HepG2 (cell line): ENCODE results near the gene CDC26. TPM values are rescaled to one million over a fixed set of nuclear protein-coding genes. Genes with fewer than 3 reads are reported as not detected.

Experiments used
- ATAC-seq: fragments of 200-7000 bp; cut with Tn5 transposase; 3 replicates; pipeline ENCODE4 v1.9.1; 2020; ENCODE audit warnings: mild to moderate bottlenecking, moderate library complexity
- BruUV-seq: library from RNA; stranded (reverse); fragments of 400-500 nt; replicated peaks from 2 replicates; lab custom pipeline; 2021; lab: Mats Ljungman, UMichigan
- CTCF ChIA-PET: fragments of 300-600 bp; formaldehyde crosslinking; extraction: SDS; loops from one replicate; lab custom pipeline; 2021; ENCODE audit warnings: low total read pairs, inconsistent platforms, low intra/inter-chr PET ratio; lab: Yijun Ruan, JAX
- POLR2A ChIA-PET: fragments of 350-600 bp; sonication (Branson Sonifier 250); formaldehyde crosslinking; loops from one replicate; lab custom pipeline; 2020; ENCODE audit warnings: antibody characterized with exemption, inconsistent platforms; lab: Yijun Ruan, JAX
- DNase-seq: peaks from one replicate; pipeline ENCODE4 v3.0.0-alpha.2; 2015; ENCODE audit warnings: low spot score
- FAIRE-seq: peaks from 3 replicates; lab custom pipeline; 2011; peaks lifted over from hg19 to GRCh38; lab: Jason Lieb, UNC
- H2AFZ ChIP-seq: one replicate; pipeline ENCODE4 v1.6.1; 2011; ENCODE audit warnings: low read length, inconsistent platforms
- H3K27ac ChIP-seq: fragments of 300-600 bp; 3 replicates; pipeline ENCODE4 v1.8.0; 2011; ENCODE audit warnings: mixed run types, mild to moderate bottlenecking, mixed read lengths, low read length, inconsistent platforms; ENCODE audit not compliant: insufficient read depth; ENCODE audit errors: extremely low read length
- H3K27me3 ChIP-seq, 2 experiments: fragments of 200-600 bp in 1 of 2; 2 replicates in 1 of 2; 3 replicates in 1 of 2; pipeline versions ENCODE4 v1.6.0 to v1.8.0; 2011; ENCODE audit warnings: low read length in 2 of 2, mild to moderate bottlenecking in 2 of 2, moderate library complexity in 2 of 2, inconsistent platforms in 1 of 2; ENCODE audit not compliant: insufficient read depth in 2 of 2, control insufficient read depth in 1 of 2
- H3K36me3 ChIP-seq, 2 experiments: fragments of 200-600 bp in 1 of 2; replicated peaks in 1 of 2; 2 replicates in 1 of 2; 3 replicates in 1 of 2; pipeline versions ENCODE4 v1.5.1 to v1.8.0; 2011; ENCODE audit warnings: low read length in 2 of 2, inconsistent platforms in 1 of 2; ENCODE audit not compliant: insufficient read depth in 2 of 2, control insufficient read depth in 1 of 2
- H3K4me1 ChIP-seq: 2 replicates; pipeline ENCODE4 v1.5.1; 2012; ENCODE audit warnings: low read length, inconsistent platforms; ENCODE audit not compliant: insufficient read depth
- H3K4me2 ChIP-seq: 2 replicates; pipeline ENCODE4 v1.6.0; 2011; ENCODE audit warnings: low read depth, low read length, inconsistent platforms
- H3K4me3 ChIP-seq, 3 experiments: fragments of 200-600 bp in 1 of 3; sonication (generic), shearing (Covaris generic) in 1 of 3; replicated peaks in 1 of 3; 2 replicates each; pipeline ENCODE4 v1.5.1; 2011 to 2016; ENCODE audit warnings: low read length in 3 of 3, inconsistent platforms in 2 of 3, low read depth in 2 of 3, mild to moderate bottlenecking in 2 of 3, control low read depth in 1 of 3, mixed read lengths in 1 of 3; ENCODE audit not compliant: insufficient read depth in 1 of 3
- H3K79me2 ChIP-seq: one replicate; pipeline ENCODE4 v1.6.1; 2011; ENCODE audit warnings: low read length, inconsistent platforms; ENCODE audit not compliant: insufficient read depth
- H3K9ac ChIP-seq: 2 replicates; pipeline ENCODE4 v1.6.0; 2011; ENCODE audit warnings: mild to moderate bottlenecking, low read depth, low read length, inconsistent platforms; ENCODE audit not compliant: insufficient read depth
- H3K9me3 ChIP-seq: 2 replicates; pipeline ENCODE4 v1.5.1; 2012; ENCODE audit warnings: mild to moderate bottlenecking, low read length
- H4K20me1 ChIP-seq: 2 replicates; pipeline ENCODE4 v1.6.0; 2011; ENCODE audit warnings: inconsistent platforms, mild to moderate bottlenecking, low read length, moderate library complexity; ENCODE audit not compliant: insufficient read depth
- ARID2 ChIP-seq: sonication (generic); formaldehyde crosslinking; IDR thresholded peaks from 2 replicates; pipeline ENCODE4 v1.8.1; 2022; ENCODE audit warnings: mild to moderate bottlenecking, missing genetic modification reagents, borderline replicate concordance
- ARID3A ChIP-seq: IDR thresholded peaks from 2 replicates; pipeline ENCODE4 v1.6.1; 2012; ENCODE audit warnings: low read depth, low read length, improper control_type of control experiment
- ARNTL ChIP-seq: sonication (generic); formaldehyde crosslinking; IDR thresholded peaks from 2 replicates; pipeline ENCODE4 v1.4.0; 2020; ENCODE audit warnings: mild to moderate bottlenecking, missing genetic modification reagents
- FOXO1 ChIP-seq: sonication (generic); formaldehyde crosslinking; IDR thresholded peaks from 2 replicates; pipeline ENCODE4 v1.4.0; 2020; ENCODE audit warnings: missing genetic modification reagents
- GMEB2 ChIP-seq: IDR thresholded peaks from 2 replicates; pipeline ENCODE4 v1.6.1; 2016; ENCODE audit warnings: missing biosample characterization, missing genetic modification reagents, low read depth
- KDM6A ChIP-seq: IDR thresholded peaks from 2 replicates; pipeline ENCODE4 v1.6.1; 2016; ENCODE audit warnings: low read depth
- NCOR1 ChIP-seq: fragments of 200-600 bp; sonication (generic); IDR thresholded peaks from 2 replicates; pipeline ENCODE4 v1.7.0; 2017; ENCODE audit warnings: antibody characterized with exemption, low read length, borderline replicate concordance
- PATZ1 ChIP-seq: sonication (generic); formaldehyde crosslinking; IDR thresholded peaks from 2 replicates; pipeline ENCODE4 v1.4.0; 2020; ENCODE audit warnings: missing genetic modification reagents
- RARA ChIP-seq: IDR thresholded peaks from 2 replicates; pipeline ENCODE4 v1.6.1; 2016; ENCODE audit warnings: missing genetic modification reagents, missing compliant biosample characterization
- WGBS: methylation state at CpG from one replicate; pipeline ENCODE4 v1.1.6; 2017; ENCODE audit warnings: low lambda C conversion rate; 5-methylcytosine and 5-hydroxymethylcytosine counted together
- in situ Hi-C: cut with HindIII; loops from 2 replicates; pipeline ENCODE4 v1.10.0; 2017; ENCODE audit warnings: low pct_unique_long_range_greater_than_20kb; ENCODE audit not compliant: extremely low pct_ligation_motif_present
- intact Hi-C: fragments of 100-400 bp; cut with micrococcal nuclease; formaldehyde crosslinking; loops from one replicate; pipeline ENCODE4 v1.10.0; 2022; ENCODE audit not compliant: unreplicated experiment
- polyA plus RNA-seq, 8 experiments: library from polyadenylated mRNA; depleted of rRNA in 3 of 8; stranded (reverse) in 7 of 8; unstranded in 1 of 8; fragments of >200 nt; fragmentation: Illumina TruSeq in 4 of 8; extraction: Trizol in 4 of 8; gene quantifications; 2 replicates each; pipeline versions ENCODE4 v1.2.1 to v1.2.3, GENCODE V29; 2011 to 2016; ENCODE audit warnings: low read depth in 4 of 8, missing spikeins in 1 of 8, mixed read lengths in 1 of 8; ENCODE audit not compliant: insufficient read depth in 1 of 8
- total RNA-seq, 5 experiments: library from RNA; depleted of rRNA; stranded (reverse); fragments of >200 nt; fragmentation: Illumina TruSeq; extraction: Trizol; gene quantifications; 2 replicates each; pipeline ENCODE4 v1.2.3, GENCODE V29; 2016; ENCODE audit warnings: low read depth in 1 of 5

CDC26 gene
- total and polyA plus RNA-seq, 2 of the 13 experiments (the other 11 are each of a cell fraction or from before 2014, with no cell fraction given): 26.6 to 57.9 TPM

GRCh38 chr9:113310538-113310937 is 35.2 kb upstream of the CDC26 start:
- Histone ChIP-seq H3K4me1 (peaks cover 10% of the 10 kb centered on the region), H3K4me2 (no peak overlapping the region), H3K9me3 (no peaks in the 10 kb centered on the region), H3K4me3 (no peak overlapping the region), H3K79me2 (no peaks in the 10 kb centered on the region), H3K27ac (no peak overlapping the region), H4K20me1 (no peaks in the 10 kb centered on the region), H3K36me3 (no peaks in the 10 kb centered on the region), H3K27me3 (0 out of 5 replicates have a peak, but pooled peaks cover 0 to 1% of the 10 kb centered on the region in 2 experiments), H2AFZ (no peak overlapping the region), H3K9ac (no peak overlapping the region)
- in situ Hi-C loops: no loop called here
- 7% methylated on average over 3 of the region's 3 CpGs for WGBS
- ATAC-seq (no peak), DNase-seq (no peak), FAIRE-seq (no peak)
- no TSS peak for BruUV-seq
- intact Hi-C loops: loop anchor here (5.0 to 10.0 kb wide), 2 partner anchors 37 to 1946 kb away; partner anchors contain the start of gene BSPRY
- ChIA-PET POLR2A (interaction anchor here (1.0 to 1.3 kb wide), 3 partner anchors 16 to 100 kb away, joined by 3 to 4 read pairs (median 3); partner anchors contain the start of genes C9orf43, POLE3 and WDR31), CTCF (no interaction called here)
- TF ChIP-seq RARA (CRISPR knock-in tag) (0 out of 2 replicates have a peak, but pooled peaks have one; percentile 15), PATZ1 (CRISPR knock-in tag) (no peak)

- Histone ChIP-seq H3K4me1 (peaks cover 10% of the 10 kb centered on the region), H3K36me3 (no peaks in the 10 kb centered on the region), H3K27ac (no peak overlapping the region), H3K27me3 (0 out of 5 replicates have a peak, but pooled peaks cover 0 to 1% of the 10 kb centered on the region in 2 experiments), H3K9me3 (no peaks in the 10 kb centered on the region), H3K9ac (no peak overlapping the region), H3K4me3 (no peak overlapping the region), H3K79me2 (no peaks in the 10 kb centered on the region), H2AFZ (no peak overlapping the region), H4K20me1 (no peaks in the 10 kb centered on the region), H3K4me2 (no peak overlapping the region)
- no TSS peak for BruUV-seq
- peak; percentile 53 for DNase-seq
- in situ Hi-C loops (no loop called here), intact Hi-C loops (loop anchor here (1.0 kb wide), 1 partner anchor 98 kb away; no protein-coding TSS in a partner anchor)
- ATAC-seq: peak; percentile 59; the same call in 2 of the 3 replicates
- ChIA-PET CTCF (interaction anchor here (1.5 kb wide), 1 partner anchor 97 kb away, joined by 8 read pairs; no protein-coding TSS in a partner anchor), POLR2A (interaction anchor here (1.1 to 1.3 kb wide), 2 partner anchors 31 to 101 kb away, joined by 3 to 4 read pairs; partner anchors contain the start of genes C9orf43, POLE3 and WDR31)
- 0% methylated on average over 2 of the region's 2 CpGs for WGBS
- peak; percentile 61 for FAIRE-seq
- TF ChIP-seq ARID3A (0 out of 2 replicates have a peak, but pooled peaks have one; percentile 10), NCOR1 (no peak), GMEB2 (CRISPR knock-in tag) (no peak), KDM6A (no peak), ARID2 (no peak), ARNTL (CRISPR knock-in tag) (no peak), FOXO1 (CRISPR knock-in tag) (no peak)
Measured at GRCh38 chr9:113309204-113309813, 33.9 kb upstream of the CDC26 start.
